Hematopoietic multipotent progenitor cell treated with erythropoietin and hydrocortisone succinate and interleukin-3 and kit ligand, for 15 days (in vitro differentiated cells): ENCODE results near the gene EZH1.

Source experiments
- DNase-seq: peaks from one replicate; pipeline ENCODE4 v3.0.0-alpha.2; 2015; ENCODE audit warnings: low spot score

EZH1 gene

DNA sequence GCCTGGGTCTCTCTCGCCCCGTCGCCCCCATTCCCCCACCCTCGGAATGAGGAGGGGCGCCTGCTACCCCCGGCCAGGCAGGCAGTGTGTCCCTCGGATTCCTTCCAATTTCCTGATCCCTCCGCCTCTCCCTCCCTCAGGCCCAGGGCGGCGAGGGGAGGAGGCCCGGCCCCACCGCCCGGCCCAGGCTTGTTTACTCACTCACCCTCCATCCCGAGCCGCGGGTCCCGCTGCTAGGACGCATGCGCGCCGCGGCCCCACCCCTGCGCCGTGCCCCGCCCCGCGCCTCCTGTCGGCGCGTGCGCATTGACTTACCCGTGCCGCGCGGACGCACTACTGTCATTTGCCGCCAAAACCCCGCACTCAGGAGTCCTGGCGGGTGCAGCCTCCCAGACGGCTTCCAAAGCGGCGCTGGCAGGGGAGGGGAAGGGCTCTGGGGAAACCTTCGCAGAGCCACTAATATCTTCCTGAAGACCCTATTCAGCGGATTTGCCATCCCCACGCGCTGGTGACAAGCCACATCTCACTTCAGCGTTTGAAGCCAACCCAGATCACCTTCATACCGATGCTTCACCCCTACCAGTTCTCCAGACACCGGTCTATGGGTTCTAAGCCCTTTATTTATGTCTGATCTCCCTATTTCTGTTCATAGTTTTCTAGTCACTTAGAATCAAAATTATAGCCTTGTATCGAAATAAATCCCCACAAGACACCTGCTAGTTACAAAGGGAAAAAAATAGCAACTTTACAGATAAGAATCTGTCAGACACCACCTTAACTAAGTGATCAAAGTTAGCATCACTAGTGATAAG is at the start of gene EZH1:
Gene EZH1, minus strand, starts transcription at position 235 of the 812 bp plus-strand sequence. CDS start 16,099 bp downstream, outside the sequence.
- DNase-seq: peak; percentile 93

DNA sequence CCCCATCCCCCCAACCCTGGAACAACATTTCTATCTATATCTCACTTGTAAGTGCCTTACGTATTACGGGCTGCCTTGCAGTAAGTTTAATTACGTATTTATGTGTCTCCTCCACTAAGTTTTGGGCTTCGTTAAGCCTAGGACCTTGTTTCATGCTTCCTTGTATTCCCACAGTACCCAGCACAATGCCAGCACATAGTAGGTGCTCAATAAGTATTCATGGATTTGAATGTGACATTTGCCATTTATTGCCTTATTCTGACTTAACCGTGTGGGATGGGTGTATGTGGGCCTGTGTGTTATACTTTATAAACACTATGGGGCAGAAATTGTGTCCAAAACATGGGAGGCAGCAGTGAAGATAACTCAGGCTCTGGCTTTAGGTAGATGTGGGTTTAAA is 47.7 kb upstream of the EZH1 start:
- no peak for DNase-seq

DNA sequence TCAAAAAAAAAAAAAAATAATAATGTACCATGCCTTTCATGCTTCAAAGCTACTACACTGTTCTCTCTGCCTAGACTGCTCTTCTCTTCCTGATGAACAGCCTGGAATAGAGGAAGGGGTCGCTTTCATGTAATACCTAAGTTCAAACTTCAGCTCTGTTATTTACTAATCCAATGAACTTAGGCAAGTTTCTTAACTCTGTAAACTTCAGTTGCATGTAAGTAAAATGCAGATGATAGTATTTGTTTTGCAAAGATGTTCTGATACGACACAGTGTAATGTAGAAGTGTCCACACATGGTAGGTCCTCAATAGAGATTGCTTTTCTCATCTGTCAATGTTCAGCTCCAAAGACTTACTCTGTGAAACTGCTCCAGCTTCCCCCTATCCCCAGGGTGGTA is 47.1 kb upstream of the EZH1 start:
- DNase-seq: no peak

DNA sequence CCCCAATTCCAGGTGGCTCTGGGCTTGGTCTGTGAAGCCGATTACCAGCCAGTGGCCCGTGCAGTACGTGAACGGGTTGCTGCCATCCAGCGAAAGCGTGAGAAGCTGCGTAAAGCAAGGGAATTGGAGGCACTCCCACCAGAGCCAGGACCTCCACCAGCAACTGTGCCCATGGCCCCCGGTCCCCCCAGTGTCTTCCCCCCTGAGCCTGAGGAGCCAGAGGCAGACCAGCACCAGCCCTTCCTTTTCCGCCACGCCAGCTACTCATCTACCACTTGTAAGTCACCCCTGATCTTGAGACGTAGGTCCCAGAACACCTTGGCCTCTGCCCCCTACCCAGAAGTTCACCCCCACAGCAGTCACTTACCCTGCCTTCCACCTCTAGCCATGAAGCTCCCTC is 42.4 kb upstream of the EZH1 start:
- DNase-seq: no peak

GRCh38 chr17:42784811-42785592 is 40.2 kb upstream of the EZH1 start:
- no peak for DNase-seq

DNA sequence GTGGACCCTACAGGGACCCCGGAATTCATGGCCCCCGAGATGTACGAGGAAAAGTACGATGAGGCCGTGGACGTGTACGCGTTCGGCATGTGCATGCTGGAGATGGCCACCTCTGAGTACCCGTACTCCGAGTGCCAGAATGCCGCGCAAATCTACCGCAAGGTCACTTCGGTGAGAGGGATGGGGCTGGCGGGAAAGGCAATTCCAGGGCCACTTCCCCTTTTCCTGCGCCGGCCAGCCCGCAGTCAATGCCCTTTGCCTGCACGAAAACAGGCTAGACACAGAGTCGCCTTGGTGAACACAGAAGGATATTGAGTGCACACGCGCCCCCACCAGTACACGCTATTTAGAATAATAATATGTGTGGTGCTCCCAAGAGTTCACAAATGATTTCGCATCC is 39.6 kb upstream of the EZH1 start:
- no peak for DNase-seq

- no peak for DNase-seq
These were observed 38.9 kb upstream of the EZH1 start for GRCh38 chr17:42783791-42784138.

DNA sequence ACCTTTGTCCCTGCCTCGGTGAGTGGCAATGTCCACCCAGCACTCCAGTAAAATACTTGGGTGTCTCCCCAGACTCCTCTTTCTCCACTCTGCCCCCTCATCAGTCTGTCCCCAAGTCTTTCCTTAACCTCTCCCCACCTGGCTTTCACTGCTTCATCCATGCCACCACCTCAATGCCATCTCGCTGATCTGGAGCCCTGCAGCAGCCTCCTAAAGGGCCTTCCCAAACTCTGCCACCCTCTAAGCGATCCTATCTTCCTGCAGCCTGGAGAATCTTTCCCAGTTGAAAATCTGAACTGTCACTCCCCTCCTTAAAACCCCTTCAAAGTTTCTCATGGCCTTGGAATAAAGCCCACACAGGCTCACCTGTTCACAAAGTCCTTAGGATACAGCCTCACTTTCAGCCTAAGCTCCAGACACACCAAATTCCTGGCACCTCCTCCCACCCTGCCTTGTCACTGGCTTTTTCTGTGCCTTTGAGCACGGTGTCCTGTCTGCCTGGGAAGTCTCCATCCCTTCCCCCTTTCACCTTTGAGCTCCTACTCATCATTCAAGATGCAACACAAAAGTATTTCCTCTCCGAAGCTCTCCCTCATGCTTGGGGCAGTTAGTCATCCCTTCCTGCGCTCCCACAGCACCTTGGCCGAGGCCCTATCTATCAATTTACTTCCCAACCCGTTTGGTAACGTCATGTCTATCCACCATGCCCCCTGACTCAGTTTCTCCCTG is 38.4 kb upstream of the EZH1 start:
- no peak for DNase-seq

- DNase-seq: no peak
These were observed 37.6 kb upstream of the EZH1 start for GRCh38 chr17:42782166-42783061.

GRCh38 chr17:42781639-42782165 is 36.9 kb upstream of the EZH1 start:
- DNase-seq: no peak

- no peak for DNase-seq
These were observed 36.2 kb upstream of the EZH1 start for GRCh38 chr17:42780851-42781638.

GRCh38 chr17:42779936-42780850 is 35.4 kb upstream of the EZH1 start, which contains the start of gene WNK4:
TSS of gene WNK4 (plus strand) at chr17:42780610. CDS start at chr17:42780699, 89 bp downstream.
- DNase-seq: no peak

GRCh38 chr17:42779304-42779935 is 34.6 kb upstream of the EZH1 start:
- DNase-seq: no peak

GRCh38 chr17:42778570-42778969 is 33.7 kb upstream of the EZH1 start:
- no peak for DNase-seq

DNA sequence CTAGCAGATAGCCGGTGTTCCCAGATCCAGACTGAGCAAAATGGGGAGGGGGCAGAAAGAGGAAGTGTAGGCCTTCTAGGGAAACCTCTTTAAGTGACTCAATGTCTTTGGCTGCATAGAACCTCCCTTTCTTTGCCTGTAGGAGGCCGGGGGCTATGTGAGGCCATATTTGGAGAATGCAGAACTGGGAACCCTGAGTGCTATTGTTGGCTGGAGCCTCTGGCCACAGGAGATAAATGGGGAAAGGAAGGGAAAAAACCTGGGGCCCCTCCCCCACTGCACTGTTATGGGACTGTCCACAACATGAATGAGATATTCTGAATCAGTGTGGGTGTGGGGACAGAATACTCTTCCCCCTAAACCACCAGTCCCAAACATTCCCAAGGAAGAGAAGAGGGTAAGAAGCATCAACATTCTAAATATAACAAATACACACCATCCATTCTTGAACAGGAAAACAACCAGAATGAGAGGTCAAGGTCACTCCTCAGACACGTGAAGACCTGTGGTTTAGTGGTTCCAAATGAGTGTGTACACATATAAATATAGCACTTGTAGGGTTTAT is 30.8 kb upstream of the EZH1 start:
- no peak for DNase-seq

DNA sequence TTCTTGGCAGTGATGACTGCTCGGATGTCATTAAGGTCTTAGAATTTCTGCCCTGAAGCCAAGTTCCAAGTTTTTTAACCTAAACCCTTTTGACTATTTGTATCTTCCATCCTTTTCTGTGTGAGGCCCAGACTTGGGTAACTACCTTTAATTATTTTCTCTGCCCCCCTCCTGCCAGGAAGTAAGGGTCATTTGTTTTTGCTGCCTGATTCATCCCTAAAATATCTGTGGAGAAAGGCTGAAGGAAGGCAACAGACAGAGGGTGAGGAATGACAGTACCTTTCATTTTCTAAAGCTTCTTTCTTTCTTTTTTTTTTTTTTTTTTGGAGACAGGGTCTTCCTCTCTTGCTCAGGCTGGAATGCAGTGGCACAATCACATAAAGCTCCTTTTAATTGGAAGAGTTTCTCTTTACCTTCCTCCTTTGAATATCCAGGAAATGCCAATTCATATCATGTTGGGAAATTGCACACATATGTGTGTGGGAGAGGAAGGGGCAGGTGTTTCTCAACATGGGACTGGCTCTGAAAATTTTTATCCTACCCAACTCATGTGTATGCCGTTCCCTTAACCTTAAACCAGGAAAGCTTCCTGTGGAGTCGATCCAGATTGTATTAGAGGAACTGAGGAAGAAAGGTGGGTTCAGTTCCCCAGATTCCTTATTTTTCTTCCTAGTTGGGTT is 29.4 kb upstream of the EZH1 start:
- DNase-seq: no peak

- DNase-seq: peak; percentile 88
These were observed 28.6 kb upstream of the EZH1 start, which contains the start of gene VPS25 for GRCh38 chr17:42773290-42774035. TSS of gene VPS25 (plus strand) at chr17:42773449. CDS start at chr17:42773476, 27 bp downstream.
